Activated CD8-positive, alpha-beta memory T cell treated with anti-CD3 and anti-CD28 coated beads, Interleukin-2, amount 50 U/mL, for 24 hours (primary cell): ENCODE measurements around the gene PORCN.

Experiments
- DNase-seq: peaks from one replicate; pipeline ENCODE4 v3.0.0-alpha.2; 2020; ENCODE audit errors: extremely low read depth

Gene PORCN

GRCh38 chrX:48476919-48477318, 31.9 kb upstream of the PORCN start:
- DNase-seq, result no peak

GRCh38 chrX:48477960-48478755, 30.6 kb upstream of the PORCN start:
- DNase-seq, result no peak

GRCh38 chrX:48478806-48479205, 30.0 kb upstream of the PORCN start:
- DNase-seq, result no peak

GRCh38 chrX:48480142-48480541, 28.6 kb upstream of the PORCN start:
- no peak for DNase-seq

GRCh38 chrX:48480583-48480982, 28.2 kb upstream of the PORCN start:
- DNase-seq, result no peak

GRCh38 chrX:48482526-48482925, 26.3 kb upstream of the PORCN start:
- DNase-seq, result no peak

GRCh38 chrX:48487362-48487798, 21.4 kb upstream of the PORCN start:
- no peak for DNase-seq

- no peak for DNase-seq
Observed at GRCh38 chrX:48488034-48488433, 20.8 kb upstream of the PORCN start.

- DNase-seq, result no peak
Observed at GRCh38 chrX:48489296-48489695, 19.5 kb upstream of the PORCN start.

- no peak for DNase-seq
Observed at GRCh38 chrX:48489892-48490291, 18.9 kb upstream of the PORCN start.

- no peak for DNase-seq
Observed at GRCh38 chrX:48490661-48491060, 18.1 kb upstream of the PORCN start.

- DNase-seq, result no peak
Observed at GRCh38 chrX:48491809-48492208, 17.0 kb upstream of the PORCN start.

GRCh38 chrX:48492293-48492910, 16.4 kb upstream of the PORCN start:
- no peak for DNase-seq

GRCh38 chrX:48493890-48494364, 14.9 kb upstream of the PORCN start:
- no peak for DNase-seq

- no peak for DNase-seq
Observed at GRCh38 chrX:48496660-48497059, 12.1 kb upstream of the PORCN start.

GRCh38 chrX:48497871-48498270, 10.9 kb upstream of the PORCN start:
- DNase-seq, result no peak

GRCh38 chrX:48498374-48498809, 10.4 kb upstream of the PORCN start:
- DNase-seq, result no peak

- DNase-seq, result no peak
Observed at GRCh38 chrX:48504261-48504660, 4.5 kb upstream of the PORCN start.

- no peak for DNase-seq
Observed at GRCh38 chrX:48505481-48505880, 3.3 kb upstream of the PORCN start.

GRCh38 chrX:48507246-48507645, 1.5 kb upstream of the PORCN start:
- no peak for DNase-seq

GRCh38 chrX:48509245-48509590, 426 bp downstream of the PORCN start:
- no peak for DNase-seq

GRCh38 chrX:48509619-48510018, 827 bp downstream of the PORCN start:
- DNase-seq, result no peak

GRCh38 chrX:48511560-48511959, 2.8 kb downstream of the PORCN start:
- DNase-seq, result no peak
